Stimulated activated naive CD8-positive, alpha-beta T cell treated with anti-CD3 and anti-CD28 coated beads, Interleukin-15, Interleukin-2, amounts not matched to agents 100 U/mL and 50 U/mL, for 24 hours (primary cell): ENCODE measurements around the gene FGGY.
A peak's percentile ranks its signal among the peaks of the same experiment; 100 is the strongest.
"Not testable (repeated sequence)": the region's sequence is repeated elsewhere in the genome, so short reads cannot be mapped to it uniquely, and the experiment has no call there.

Experiments
- ATAC-seq: fragments of 150-1000 bp; cut with Tn5 transposase; one replicate; pipeline ENCODE4 v1.10.0; 2021
- DNase-seq: peaks from one replicate; pipeline ENCODE4 v3.0.0; 2021

FGGY gene

GRCh38 chr1:59352065-59352464 lies 55.2 kb downstream of the FGGY start:
- DNase-seq (no peak), ATAC-seq (no peak)

GRCh38 chr1:59353453-59353852 lies 56.6 kb downstream of the FGGY start:
- no peak for DNase-seq
- no peak for ATAC-seq

- ATAC-seq, DNase-seq: not testable (repeated sequence)
Measured at GRCh38 chr1:59354239-59354638, 57.3 kb downstream of the FGGY start.

- DNase-seq = peak; percentile 35
Measured at GRCh38 chr1:59354709-59355337, 57.9 kb downstream of the FGGY start.

GRCh38 chr1:59355361-59355760 lies 58.5 kb downstream of the FGGY start:
- ATAC-seq (peak; percentile 80), DNase-seq (no peak)

More at GRCh38 chr1:59354709-59355337, 57.9 kb downstream of the FGGY start:
- ATAC-seq = peak; percentile 82

- ATAC-seq (no peak), DNase-seq (no peak)
Measured at GRCh38 chr1:59356627-59357026, 59.7 kb downstream of the FGGY start.

GRCh38 chr1:59357645-59358320 lies 60.9 kb downstream of the FGGY start:
- DNase-seq (no peak), ATAC-seq (no peak)

- ATAC-seq (no peak), DNase-seq (no peak)
Measured at GRCh38 chr1:59359325-59359724, 62.4 kb downstream of the FGGY start.

- no peak for ATAC-seq
- no peak for DNase-seq
Measured at GRCh38 chr1:59360170-59360569, 63.3 kb downstream of the FGGY start.

GRCh38 chr1:59360729-59361128 lies 63.8 kb downstream of the FGGY start:
- DNase-seq (no peak), ATAC-seq (no peak)

- DNase-seq (no peak), ATAC-seq (no peak)
Measured at GRCh38 chr1:59361766-59362165, 64.9 kb downstream of the FGGY start.

GRCh38 chr1:59364037-59364436 lies 67.1 kb downstream of the FGGY start:
- DNase-seq = no peak
- ATAC-seq = no peak

GRCh38 chr1:59366346-59366745 lies 69.5 kb downstream of the FGGY start:
- DNase-seq (no peak), ATAC-seq (no peak)

GRCh38 chr1:59367301-59368007 lies 70.6 kb downstream of the FGGY start:
- DNase-seq (no peak), ATAC-seq (no peak)

GRCh38 chr1:59368008-59368670 lies 71.2 kb downstream of the FGGY start:
- DNase-seq (no peak), ATAC-seq (no peak)

GRCh38 chr1:59375321-59376220 lies 78.7 kb downstream of the FGGY start:
- DNase-seq (no peak), ATAC-seq (no peak)

- ATAC-seq = peak; percentile 19
- DNase-seq = no peak
Measured at GRCh38 chr1:59377350-59377904, 80.5 kb downstream of the FGGY start.

- ATAC-seq = no peak
- no peak for DNase-seq
Measured at GRCh38 chr1:59378621-59379370, 81.9 kb downstream of the FGGY start.

- DNase-seq = no peak
- ATAC-seq = no peak
Measured at GRCh38 chr1:59379371-59379728, 82.5 kb downstream of the FGGY start.

- DNase-seq (no peak), ATAC-seq (no peak)
Measured at GRCh38 chr1:59383963-59384362, 87.1 kb downstream of the FGGY start.

GRCh38 chr1:59384443-59384842 lies 87.5 kb downstream of the FGGY start:
- DNase-seq (no peak), ATAC-seq (no peak)
